Measurements from ENCODE around the gene PRRT3. TPM values are rescaled to one million over a fixed set of nuclear protein-coding genes. Genes with fewer than 3 reads are reported as not detected.

PRRT3 gene
- total and polyA plus RNA-seq, 2 of the 13 experiments (the other 11 are each of a cell fraction or from before 2014, with no cell fraction given), result 0.22 to 0.44 TPM

DNA sequence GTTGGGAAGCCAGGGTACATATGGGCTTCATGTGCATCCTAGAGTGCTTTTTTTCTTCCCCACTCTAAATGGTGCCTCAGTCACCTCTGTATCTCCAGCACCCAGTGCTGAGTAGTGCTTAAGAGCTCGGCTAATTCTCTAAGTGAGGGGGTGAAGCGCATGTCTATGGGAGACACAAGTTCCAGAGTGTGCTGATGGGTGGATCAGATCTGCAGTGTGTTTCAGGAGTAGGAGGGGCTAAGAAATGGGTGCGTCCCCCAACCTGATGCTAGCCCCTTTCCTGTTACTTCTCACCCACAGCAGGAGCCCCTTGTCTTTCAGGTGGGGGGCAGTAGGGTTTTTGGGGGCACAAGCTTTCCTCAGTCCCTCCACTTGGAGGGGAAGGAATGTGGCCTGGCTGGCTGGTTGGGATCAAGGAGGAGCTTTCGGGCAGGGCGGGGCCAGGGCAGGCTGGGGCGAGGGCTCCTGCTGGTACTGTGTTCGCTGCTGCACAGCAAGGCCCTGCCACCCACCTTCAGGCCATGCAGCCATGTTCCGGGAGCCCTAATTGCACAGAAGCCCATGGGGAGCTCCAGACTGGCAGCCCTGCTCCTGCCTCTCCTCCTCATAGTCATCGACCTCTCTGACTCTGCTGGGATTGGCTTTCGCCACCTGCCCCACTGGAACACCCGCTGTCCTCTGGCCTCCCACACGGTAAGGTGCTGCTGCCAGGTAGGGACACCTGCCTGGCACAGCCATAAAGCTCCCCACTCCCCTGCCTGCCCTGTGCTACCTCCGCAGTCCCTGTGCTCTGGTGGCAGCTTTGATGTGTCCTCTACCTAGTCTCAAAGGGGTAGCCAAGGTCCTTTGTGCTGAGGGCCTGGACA is 49.6 kb downstream of the PRRT3 start, which contains the start of gene IL17RE (continued):
- TF ChIP-seq NFAT5 (CRISPR knock-in tag; IDR thresholded peaks at IDR 0.05), result no peak
- no peak for TF ChIP-seq SKI (IDR thresholded peaks at IDR 0.05; ENCODE audit: partially characterized antibody)
- no peak for TF ChIP-seq GATA4 (IDR thresholded peaks at IDR 0.05; ENCODE audit: borderline replicate concordance, low read depth)
- TF ChIP-seq ZNF24 (IDR thresholded peaks at IDR 0.05), result no peak
- TF ChIP-seq ZNF552 (CRISPR knock-in tag; IDR thresholded peaks at IDR 0.05; ENCODE audit: borderline replicate concordance), result no peak
- TF ChIP-seq XBP1 (CRISPR knock-in tag; IDR thresholded peaks at IDR 0.05), result no peak
- no peak for TF ChIP-seq ZNF496 (CRISPR knock-in tag; IDR thresholded peaks at IDR 0.05; ENCODE audit: insufficient replicate concordance)
- TF ChIP-seq ZNF639 (CRISPR knock-in tag; conservative IDR thresholded peaks at IDR 0.05), result no peak
- TF ChIP-seq ZNF414 (CRISPR knock-in tag; IDR thresholded peaks at IDR 0.05), result 0 out of 2 replicates have a peak, but pooled peaks have one; percentile 61
- no peak for TF ChIP-seq ZBTB25 (CRISPR knock-in tag; IDR thresholded peaks at IDR 0.05)
- TF ChIP-seq NFATC3 (CRISPR knock-in tag; IDR thresholded peaks at IDR 0.05), result no peak
- TF ChIP-seq ZFP90 (CRISPR knock-in tag; IDR thresholded peaks at IDR 0.05; ENCODE audit: borderline replicate concordance), result no peak
- peak; percentile 74 for TF ChIP-seq ARID4A (CRISPR knock-in tag; IDR thresholded peaks at IDR 0.05; ENCODE audit: borderline replicate concordance)

Measured in HepG2 (cell line).